ENCODE data around the gene GIMAP8.

Gene GIMAP8

DNA sequence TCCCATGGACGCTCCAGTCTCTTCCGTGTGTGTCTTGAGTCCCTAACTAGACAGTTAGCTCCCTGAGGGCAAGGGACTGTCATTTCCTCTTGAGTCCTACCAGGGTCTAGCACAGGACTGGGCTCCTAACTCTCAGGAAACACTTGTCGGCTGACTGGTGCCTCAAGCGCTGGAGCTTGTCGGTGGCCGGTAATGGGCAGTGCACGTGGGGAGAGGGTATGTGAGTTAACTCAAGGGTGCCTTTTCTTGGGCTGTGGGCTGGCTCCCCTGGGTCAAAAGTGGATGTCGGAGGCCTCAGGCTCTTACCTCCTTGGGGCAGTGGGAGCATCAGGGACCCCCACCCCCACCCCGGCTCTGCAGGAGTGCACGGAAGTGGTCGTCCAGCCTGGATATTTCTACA is 38.4 kb upstream of the GIMAP8 start:
- no peak for DNase-seq

DNA sequence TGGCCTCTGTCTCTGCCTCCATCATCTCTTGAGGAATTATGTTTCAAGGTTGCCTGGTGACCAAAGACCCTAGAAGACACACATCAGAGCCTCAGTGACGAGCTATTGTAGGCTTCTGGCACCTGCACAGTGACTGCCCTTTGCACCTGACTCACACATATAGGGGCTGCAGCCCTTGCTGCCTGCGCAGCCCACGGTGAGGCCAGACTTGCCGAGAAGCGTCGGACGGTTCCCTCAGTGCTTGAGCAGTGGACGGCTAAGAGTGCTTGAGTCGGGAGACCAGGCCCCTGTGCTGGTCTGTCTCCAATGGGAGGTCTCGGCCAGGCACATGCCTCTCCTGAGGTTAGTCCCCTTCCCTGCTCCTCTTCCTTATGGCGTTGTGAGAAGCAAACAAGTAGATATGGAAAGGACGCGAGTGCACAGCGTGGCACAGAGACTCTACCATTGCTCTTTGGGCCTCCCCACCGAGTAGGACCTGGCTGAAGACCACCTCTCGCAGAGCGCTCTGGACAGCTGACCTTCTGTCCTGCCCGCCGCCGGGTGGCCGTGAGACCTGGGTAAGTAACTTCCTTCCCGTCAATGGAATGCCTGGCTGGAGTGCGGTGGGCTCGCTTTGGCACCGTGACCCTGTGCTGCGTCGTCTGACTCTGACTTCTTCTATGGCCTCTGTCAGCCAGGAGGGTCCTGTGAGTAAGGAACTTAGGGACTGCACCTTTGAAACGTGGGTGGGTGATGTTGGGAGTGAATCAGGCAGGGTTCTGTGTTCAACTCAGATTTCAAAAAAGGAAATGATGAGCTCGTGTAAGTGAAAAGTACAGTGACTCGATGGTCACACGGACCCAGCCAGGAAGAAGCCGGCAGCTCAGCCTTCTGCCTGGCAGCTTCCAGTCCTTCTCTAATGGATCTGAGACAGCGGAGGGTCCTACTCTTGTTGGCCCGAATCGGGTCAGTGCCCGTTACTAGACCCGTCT is 37.6 kb upstream of the GIMAP8 start:
- no peak for DNase-seq

DNA sequence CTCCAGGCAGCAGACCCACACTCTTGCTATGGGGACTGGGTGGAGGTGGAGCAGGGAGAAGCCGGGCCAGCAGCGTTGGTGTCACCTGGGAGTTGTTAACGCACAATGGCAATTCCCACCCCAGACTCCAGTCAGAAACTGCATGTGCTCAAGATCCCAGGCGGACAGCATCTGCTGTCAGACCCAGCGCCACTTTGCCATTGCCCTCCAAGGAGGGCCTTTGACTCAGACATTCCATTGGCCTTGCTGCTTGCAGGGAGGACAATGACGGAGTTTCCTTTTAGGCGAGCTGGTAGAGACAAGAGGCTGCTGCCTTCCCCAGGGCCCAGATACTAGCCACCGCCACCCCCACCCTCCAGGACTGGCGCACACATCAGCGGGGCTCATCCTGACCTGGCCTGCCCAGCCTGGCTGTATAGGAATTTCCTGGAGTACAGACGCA is 36.8 kb upstream of the GIMAP8 start:
- no peak for DNase-seq

DNA sequence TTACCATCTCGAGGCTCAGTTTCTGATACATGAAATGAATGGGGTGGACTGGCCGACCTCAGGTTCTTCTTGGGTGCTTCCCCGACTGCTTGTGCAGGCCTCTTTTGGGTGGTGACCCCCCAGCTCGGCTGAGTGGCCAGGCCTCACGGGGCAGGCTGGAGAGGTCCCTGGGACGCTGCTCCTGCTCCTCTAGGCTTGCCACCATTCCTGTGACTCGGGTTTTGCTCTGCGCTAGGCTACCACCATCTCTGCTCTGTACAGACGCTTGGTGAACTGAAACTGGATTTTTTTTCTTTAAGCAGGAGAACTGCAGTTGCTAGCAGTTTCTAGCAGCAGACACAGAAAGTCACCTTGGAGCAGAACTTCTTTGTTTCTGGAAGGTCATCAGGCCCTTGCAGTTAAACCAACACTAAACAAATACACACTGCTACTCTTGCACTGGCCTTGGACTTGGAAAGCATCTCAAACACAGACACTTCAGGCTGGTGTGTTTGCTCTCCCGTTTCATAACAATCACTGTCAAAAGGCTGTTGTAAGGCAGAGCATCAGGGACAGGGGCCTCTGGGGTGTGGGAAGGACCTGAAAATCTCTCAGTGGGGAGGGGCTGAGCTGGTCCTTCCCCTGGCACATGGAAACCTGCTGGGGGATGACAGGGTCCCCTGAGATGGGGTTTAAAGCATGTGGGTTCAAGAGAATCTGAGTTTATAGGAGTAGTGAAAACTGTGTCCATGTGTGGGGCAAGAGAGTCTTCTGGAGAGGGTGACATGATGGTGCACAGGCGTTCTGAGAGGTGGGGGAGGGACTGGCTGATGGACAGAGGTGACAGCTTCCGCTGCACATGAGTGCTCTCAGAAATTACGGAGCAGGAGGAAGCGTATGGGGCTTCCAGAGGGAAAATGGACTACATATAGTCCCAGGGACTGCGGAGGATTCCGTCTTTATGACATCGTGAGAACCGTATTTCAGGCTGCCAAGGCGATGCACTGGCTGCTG is 35.0 kb upstream of the GIMAP8 start:
- DNase-seq: no peak

DNA sequence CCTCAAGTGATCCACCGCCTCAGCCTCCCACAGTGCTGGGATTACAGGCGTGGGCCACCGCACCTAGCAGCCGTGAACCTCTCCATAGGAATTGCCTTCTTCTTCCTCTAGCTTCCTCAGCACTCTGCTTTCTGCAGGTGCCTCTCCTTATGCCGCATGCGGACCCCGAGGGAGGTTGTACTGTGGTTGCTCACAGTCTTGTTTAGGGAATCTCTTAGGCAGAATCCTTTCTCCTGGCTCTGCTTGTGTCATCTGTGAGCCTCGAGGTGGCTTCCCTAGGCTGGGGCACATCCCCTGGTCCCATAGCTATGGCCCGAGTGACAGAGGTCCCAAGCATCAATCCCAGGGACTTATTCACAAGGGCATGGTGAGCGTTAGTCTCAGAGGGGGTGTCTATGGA is 33.2 kb upstream of the GIMAP8 start:
- DNase-seq: no peak

DNA sequence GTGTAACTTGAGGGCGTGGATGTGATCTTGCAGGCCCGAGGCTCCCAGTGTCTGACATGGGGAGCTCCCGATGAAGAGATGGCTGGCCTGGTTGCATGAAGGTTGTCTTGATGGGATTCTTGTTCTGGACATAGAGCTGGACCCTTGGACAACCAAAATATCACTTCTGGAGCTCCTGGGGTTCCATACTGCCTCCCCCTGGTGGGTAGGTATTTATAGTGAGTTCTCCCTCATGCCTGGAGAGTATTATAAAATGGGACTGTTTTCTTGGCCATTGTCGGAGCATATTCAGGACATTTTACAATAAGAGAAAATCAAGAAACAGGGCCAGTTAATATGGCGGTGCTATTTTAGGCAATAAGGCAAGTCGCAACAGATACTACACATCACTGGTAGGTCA is 32.6 kb upstream of the GIMAP8 start:
- no peak for DNase-seq

DNA sequence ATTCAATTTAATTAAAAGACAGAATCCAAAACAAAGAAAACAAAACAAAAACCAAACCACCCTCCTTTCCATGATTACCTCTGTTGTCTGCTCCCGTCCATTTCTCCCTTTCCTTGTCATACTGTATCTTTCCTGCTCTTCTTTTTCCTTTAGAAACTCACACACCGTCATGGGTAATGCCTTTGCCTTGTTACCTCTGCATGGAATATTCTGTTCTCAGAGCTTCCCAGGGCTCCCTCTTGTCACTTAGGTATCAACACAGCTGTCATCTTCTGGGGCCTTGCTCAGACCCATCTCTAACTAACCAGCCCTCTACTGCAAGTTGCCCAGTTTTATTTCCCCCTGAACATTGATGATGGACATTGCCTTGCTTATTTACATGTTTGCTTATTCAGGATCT is 30.2 kb upstream of the GIMAP8 start:
- DNase-seq: no peak

DNA sequence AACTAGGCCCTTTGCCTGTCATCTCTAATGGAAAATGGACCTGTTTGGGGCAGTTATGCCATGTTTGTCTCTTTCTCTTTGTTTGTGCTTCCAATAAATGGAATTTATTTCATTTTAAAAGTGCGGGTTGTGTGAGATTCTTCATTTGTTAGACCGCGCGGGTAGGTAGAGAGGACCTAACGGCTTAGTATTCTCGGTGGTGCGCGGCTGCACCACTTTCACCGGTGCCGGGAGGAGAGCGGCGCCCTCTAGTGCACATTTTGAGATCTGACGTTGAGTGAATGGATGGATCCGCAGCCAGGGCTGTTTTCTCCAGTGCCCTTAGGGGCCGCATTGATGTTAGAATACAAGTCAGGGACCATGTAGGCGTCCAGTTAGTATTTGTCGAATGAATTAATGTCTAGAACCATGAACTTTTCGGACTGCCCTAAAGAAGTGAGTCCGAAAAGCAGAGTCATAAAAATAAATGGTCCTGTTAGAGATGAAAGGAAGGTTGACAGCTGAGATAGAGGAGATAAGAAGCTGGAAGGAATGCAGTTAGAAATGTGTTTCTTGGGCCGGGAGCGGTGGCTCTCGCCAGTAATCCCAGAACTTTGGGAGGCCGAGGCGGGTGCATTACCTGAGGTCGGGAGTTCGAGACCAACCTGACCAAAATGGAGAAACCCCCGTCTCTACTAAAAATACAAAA is 29.3 kb upstream of the GIMAP8 start:
- DNase-seq: peak; percentile 84 to 88

DNA sequence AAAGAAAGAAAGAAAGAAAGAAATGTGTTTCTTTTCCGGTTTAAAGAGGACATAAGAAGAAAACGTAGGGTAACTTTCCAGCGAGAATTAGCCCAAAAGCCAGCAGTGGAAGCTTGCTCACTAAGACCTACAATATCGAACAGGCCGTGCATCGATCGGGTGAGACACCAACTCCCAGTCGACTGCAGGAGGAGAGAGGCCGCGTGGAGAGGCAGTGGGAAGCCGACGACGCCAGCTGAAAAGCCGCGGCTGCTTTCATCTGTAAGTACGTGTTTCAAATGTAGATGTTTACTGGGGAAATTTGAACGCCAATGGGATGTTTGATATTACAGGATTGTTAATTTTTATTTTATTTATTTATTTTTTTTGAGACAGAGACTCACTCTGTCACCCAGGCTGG is 28.6 kb upstream of the GIMAP8 start:
- DNase-seq: no peak

DNA sequence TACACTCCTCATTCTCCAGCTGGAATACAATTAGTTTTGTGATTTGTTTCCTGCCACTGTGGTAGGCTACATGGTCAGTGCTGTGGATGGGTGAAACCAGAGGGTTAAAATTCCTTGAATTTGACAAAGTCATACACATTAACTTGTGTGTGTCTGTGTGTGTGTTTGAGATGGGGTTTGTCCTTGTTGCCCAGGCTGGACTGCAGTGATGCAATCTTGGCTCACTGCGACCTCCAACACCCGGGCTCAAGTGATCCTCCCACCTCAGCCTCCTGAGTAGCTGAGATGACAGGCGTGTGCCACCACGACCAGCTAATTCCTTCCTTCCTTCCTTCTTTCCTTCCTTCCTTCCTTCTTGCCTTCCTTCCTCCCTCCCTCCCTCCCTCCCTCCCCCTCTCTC is 24.8 kb upstream of the GIMAP8 start:
- DNase-seq: no peak

DNA sequence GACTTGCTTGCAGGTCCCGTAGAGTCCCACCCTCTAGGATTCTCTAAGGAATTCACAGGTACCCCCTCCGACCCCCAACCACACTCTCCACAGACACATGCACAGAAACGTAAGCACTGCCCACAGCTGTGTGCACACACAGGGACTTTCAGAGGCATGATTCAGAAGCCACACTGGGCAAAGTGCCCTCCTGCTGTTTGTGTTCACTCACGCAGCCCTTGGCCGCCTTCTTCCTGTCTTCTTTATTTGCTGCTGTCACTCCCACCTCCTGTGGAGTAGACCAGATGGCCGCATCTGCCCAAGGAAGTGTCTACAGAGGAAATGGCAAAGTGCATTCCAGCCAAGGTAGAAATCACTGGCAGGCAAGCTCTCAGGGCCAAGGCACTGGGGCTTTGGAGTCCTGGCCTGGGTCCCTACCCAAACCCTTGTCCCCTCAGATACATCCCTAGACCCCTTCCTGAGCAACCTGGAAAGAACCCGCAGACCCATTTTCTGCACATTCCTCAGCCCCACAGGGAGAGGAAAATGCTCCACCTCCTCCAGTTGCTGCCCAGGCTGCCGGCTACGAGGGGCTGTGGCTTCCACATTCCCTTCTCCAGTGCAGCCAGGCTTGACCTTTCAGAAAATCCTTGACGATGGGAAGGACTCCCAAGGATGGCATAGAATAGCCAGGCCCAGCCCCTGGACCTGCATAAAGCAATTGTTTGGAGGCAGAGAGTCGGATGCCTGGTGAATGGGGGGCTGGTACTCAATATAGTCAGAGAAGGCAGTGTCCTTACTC is 21.6 kb upstream of the GIMAP8 start:
- no peak for DNase-seq

DNA sequence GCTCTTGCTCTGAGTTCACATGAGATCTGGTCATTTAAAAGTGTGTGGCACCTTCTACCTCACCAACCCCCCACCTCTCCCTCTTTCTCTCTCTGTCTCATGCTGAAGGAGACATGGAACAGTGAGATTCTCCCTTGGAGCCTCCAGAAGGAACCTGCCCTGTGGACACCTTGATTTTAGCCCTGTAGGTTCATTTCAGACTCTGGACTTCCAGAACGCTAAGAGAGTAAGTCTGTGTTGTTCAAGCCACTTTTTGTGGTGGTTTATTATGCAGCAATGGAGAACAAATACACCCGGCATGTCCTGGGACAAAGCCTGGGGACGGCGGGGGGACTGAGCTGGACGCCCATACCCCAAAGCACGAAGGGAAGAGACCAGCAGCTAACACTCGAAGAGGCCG is 20.7 kb upstream of the GIMAP8 start:
- DNase-seq: no peak

DNA sequence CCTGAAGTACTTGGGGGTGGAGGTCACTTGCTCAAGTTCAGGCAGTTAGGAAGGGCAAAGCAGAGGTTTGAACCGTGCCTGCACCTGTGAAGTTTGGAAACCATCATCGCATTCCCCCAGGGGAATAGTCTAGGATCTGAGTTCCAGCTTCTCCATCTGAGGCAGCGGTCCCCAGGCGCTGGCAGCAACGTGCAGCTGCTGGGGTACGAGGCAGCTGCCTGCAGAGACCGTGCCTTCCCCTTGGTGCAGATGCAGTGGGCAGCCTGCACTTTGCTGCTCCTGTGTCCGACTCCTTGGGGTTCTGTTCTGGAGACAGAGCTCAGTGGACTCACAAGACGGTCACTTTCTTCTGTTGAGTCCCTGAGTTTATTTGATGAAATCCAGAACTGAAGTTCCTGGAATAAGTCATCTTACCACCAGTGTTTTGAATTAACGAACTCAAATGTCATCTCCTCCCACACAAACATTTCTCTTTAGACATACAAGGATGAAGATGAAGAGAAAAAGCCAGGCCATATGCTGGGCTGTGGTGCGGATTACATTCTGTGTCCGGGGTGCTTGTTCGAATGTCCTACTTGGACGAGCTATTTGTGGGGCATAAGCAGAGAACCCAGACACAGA is 19.9 kb upstream of the GIMAP8 start:
- DNase-seq: no peak

DNA sequence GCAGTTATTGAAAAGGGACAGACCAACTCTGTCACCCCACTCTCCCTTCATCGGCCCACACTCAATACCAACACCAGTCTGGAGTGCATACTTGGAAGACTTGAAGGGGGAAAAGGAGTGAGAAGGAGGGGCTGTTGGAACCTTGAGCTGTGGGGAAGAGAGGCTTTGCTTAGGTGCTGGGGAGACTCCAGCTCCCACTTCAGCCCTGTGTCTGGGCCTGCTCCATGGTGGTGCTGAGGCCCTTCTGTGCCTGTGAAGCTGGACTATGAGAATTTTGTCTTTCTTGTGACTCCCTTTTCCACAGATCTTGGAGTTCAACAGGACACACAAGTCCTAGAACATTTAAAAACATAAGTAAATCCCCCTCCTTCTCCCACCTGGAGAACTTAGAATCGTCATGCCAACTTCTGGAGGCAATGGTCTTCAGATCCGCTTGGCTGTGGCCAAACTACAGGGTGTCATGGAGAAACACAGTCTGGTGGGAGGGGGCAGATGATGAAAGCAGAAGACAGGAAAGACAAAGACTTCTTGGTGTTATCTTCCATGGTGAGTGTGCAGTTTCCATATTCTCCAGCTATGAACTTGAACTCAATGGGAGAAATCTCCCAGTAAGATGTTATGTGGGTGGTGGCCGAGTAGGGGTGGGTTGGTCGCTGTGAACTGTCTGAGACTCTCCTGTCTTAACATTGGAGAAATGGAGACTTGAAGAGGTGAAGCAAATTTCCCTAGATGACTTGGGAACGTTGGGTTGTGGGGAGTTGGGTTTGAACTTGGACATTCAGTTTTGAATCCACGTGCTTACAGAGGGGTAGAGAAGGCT is 18.4 kb upstream of the GIMAP8 start:
- DNase-seq: no peak

DNA sequence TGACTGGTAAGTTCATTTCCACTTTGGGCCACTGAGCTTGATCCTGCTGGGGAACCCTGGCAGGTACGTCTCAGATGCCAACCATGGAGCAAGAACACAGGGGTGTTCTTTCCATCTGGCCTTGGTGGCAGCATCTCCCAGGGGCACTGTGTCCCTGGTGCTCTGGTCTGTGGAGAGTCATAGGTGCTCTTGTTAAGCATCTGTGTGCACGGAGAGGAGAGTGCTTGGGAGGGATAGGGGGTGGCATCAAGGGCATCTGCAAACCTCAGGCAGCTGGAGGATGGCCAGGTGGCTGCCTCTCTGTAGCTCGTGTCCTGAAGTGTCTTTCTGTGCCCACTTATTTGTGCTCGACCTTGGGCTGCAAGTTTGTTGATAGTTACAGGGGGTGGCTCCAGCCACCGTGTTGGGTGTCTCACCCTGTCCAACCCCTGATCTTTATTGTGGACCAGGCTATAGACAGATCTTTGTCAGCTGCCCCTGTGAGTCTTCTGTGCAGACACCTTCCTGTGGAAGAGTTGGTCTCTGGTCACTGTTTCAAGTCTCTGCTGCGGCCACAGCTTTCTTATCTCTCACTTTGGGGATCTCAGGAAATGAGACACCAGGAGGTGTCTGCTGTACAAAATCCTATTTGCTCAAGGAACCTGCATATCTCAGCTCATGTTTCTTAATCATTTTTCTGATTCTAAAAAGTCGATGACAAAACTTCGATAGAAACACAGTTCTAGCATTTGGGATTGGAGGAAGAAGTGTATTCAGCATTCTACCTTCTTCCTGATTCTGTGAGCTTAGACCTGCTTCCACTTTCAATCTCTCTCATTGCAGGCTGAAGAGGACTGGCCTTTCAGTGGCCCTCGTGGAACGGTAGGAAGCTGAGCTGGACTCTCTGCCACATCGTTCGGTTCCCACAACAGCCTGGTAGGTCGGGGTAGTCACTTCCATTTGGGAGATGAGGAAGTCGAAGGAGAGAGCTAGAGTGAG is 17.2 kb upstream of the GIMAP8 start:
- DNase-seq: no peak

DNA sequence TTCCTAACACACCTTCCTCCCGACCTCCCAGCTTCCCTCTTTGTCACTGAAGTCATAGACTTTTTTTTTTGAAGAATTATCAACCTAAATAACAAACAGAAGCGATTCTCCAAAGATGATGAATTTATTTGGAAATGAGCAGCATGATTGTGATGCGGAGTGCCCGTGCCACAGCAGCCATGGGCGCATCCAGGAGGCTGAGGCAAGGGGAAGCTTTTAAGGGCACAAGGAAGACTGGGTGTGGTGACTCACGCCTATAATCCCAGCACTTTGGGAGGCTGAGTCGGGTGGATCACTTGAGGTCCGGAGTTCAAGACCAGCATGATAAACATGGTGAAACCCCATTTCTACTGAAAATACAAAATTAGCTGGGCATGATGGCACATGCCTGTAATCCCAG is 16.2 kb upstream of the GIMAP8 start:
- no peak for DNase-seq

DNA sequence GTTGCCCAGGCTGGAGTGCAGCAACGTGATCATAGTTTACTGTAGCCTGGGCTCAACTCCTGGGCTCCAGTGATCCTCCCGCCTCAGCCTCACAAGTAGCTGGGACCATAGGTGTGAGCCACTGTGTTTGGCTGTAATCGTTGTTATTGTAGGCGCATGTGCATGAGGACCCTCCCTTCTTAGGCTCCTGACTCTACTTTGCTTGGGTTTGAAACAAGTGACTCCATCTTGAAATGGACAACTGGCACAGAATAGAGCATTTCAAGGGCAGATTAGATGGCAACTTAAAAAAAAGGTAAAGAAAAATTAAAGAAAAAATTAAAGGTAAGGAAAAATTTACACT is 15.4 kb upstream of the GIMAP8 start:
- no peak for DNase-seq

DNA sequence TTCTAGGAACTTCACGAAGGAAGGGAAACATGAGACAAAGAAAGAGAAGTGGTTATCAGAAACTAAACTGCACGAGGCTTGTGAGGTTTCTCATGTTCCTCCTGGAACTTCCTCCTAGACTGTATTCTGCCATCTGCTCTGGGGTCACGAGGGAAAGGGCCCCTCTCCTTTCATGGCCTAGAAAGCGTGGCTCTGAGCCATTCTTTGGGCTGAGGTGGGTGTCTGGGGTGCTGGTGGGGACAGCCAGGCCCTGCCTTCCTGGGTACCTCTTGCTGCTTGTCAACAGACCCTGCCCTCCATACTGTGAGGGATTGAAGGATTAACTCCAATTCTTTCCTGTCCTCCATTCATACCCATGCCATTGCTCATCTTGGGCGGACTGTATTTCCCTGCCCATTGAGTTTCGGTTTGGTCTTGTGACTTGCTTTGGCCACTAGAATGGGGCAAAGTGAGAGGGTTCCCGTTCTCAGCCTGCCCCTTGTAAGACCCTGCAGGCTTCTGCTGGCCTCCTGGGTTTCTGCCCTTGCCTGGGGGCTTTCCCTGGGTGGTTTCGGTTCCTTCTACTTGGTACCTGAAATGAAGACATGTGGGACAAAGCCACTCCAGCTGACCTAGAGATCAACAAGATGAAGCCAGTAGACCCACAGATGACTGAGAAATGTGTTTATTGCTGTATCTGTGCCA is 14.9 kb upstream of the GIMAP8 start:
- DNase-seq: peak in 1 of 2 donors; percentile 79

DNA sequence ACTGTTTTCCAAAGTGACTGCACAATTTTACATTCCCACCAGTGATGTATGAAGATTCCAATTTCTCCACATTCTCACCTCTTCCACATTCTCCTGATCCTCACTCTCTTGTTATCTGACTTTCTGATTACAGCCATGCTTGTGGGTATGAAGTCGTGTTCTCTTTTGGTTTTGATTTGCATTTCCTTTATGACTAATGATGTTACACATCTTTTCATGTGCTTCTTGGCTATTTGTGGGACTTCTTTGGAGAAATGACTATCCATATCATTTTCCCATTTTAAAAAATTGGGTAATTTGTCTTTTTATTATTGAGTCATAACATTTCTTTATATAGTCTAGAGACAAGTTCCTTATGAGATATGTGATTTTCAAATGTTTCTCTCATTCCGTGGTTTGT is 10.5 kb upstream of the GIMAP8 start:
- no peak for DNase-seq

Data from CD4-positive, alpha-beta T cell treated with Interleukin-1 beta for 1 hour (primary cell).